K562 (cell line): ENCODE results near the gene C11orf86.
A peak's percentile ranks its signal among the peaks of the same experiment; 100 is the strongest.

Experiments
- CBFB ChIP-seq: sonication (generic); formaldehyde crosslinking; IDR thresholded peaks from 2 replicates; pipeline ENCODE4 v1.4.0; 2020; ENCODE audit warnings: mild to moderate bottlenecking, missing genetic modification reagents
- FOXJ3 ChIP-seq: sonication (generic); formaldehyde crosslinking; IDR thresholded peaks from 2 replicates; pipeline ENCODE4 v1.4.0; 2020; ENCODE audit warnings: mild to moderate bottlenecking, missing genetic modification reagents
- HDAC1 ChIP-seq, 2 experiments: fragments of 450-650 bp; IDR thresholded peaks; 2 replicates each; pipeline ENCODE4 v1.6.1; 2016 to 2017; ENCODE audit warnings: inconsistent platforms in 1 of 2, mild to moderate bottlenecking in 1 of 2, moderate library complexity in 1 of 2
- NCOA1 ChIP-seq: fragments of 450-650 bp; IDR thresholded peaks from 2 replicates; pipeline ENCODE4 v1.6.1; 2016; ENCODE audit warnings: low read depth
- SMC3 ChIP-seq: conservative IDR thresholded peaks from 2 replicates; pipeline ENCODE4 v1.6.1; 2011; ENCODE audit warnings: low read depth, low read length, improper control_type of control experiment; ENCODE audit not compliant: insufficient read depth
- SRF ChIP-seq, 2 experiments: fragments of 250-450, 450-650 bp in 1 of 2; sonication (Bioruptor Pico) in 1 of 2; sonication (generic) in 1 of 2; formaldehyde crosslinking; IDR thresholded peaks; 2 replicates each; pipeline versions ENCODE4 v1.5.0 to v1.5.1; 2020 to 2022; ENCODE audit warnings: mild to moderate bottlenecking in 1 of 2, missing genetic modification reagents in 1 of 2
- STAT5B ChIP-seq: fragments of 250-450 bp; sonication (Bioruptor Pico); IDR thresholded peaks from 2 replicates; pipeline ENCODE4 v1.8.0; 2021; ENCODE audit warnings: mild to moderate bottlenecking, inconsistent platforms
- TF ChIP-seq, protein P1 (sequence below), 3 experiments: IDR thresholded peaks in 2 of 3; conservative IDR thresholded peaks in 1 of 3; 2 replicates each; pipeline ENCODE4 v1.5.1; 2011 to 2012; ENCODE audit warnings: low read length in 3 of 3, mild to moderate bottlenecking in 3 of 3, control low read depth in 2 of 3, improper control_type of control experiment in 1 of 3, inconsistent platforms in 1 of 3, low read depth in 1 of 3, mixed read lengths in 1 of 3, moderate library complexity in 1 of 3; ENCODE audit not compliant: insufficient read depth in 2 of 3
- TF ChIP-seq, protein P2 (sequence below): sonication (generic); formaldehyde crosslinking; IDR thresholded peaks from 2 replicates; pipeline ENCODE4 v1.9.0; 2022; ENCODE audit warnings: mild to moderate bottlenecking, missing genetic modification reagents

DNA sequence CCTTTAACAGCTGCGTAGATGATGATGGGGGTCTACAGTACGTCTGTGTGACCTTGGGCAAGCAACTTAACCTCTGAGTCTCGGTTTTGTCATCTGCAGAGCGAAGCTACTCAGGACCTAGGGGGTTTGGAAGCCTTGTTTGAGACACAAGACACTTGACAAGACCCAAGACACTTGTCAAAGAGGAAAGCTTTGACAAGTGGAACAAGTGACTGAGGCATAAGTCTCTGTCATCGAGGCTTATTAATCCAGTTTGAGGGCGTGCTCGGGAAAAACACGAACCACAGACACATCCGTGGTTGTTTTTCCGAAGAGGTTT is 16.2 kb upstream of the C11orf86 start:
- TF ChIP-seq CBFB (CRISPR knock-in tag) (peak; percentile 12; the same call in 1 of the 2 replicates), HDAC1 (IDR thresholded peaks at IDR 0.05) (no peak), SMC3 (no peak), FOXJ3 (CRISPR knock-in tag) (no peak), STAT5B (no peak), SRF (CRISPR knock-in tag; IDR thresholded peaks at IDR 0.05) (no peak), NCOA1 (no peak)
- TF ChIP-seq, protein P1, sequence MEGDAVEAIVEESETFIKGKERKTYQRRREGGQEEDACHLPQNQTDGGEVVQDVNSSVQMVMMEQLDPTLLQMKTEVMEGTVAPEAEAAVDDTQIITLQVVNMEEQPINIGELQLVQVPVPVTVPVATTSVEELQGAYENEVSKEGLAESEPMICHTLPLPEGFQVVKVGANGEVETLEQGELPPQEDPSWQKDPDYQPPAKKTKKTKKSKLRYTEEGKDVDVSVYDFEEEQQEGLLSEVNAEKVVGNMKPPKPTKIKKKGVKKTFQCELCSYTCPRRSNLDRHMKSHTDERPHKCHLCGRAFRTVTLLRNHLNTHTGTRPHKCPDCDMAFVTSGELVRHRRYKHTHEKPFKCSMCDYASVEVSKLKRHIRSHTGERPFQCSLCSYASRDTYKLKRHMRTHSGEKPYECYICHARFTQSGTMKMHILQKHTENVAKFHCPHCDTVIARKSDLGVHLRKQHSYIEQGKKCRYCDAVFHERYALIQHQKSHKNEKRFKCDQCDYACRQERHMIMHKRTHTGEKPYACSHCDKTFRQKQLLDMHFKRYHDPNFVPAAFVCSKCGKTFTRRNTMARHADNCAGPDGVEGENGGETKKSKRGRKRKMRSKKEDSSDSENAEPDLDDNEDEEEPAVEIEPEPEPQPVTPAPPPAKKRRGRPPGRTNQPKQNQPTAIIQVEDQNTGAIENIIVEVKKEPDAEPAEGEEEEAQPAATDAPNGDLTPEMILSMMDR (IDR thresholded peaks at IDR 0.05 in 2 of 3, conservative IDR thresholded peaks at IDR 0.05 in 1 of 3; ENCODE audit: insufficient read depth in 2 of 3, low read depth in 1 of 3, low read length in 3 of 3), result no peak
- TF ChIP-seq, protein P2, sequence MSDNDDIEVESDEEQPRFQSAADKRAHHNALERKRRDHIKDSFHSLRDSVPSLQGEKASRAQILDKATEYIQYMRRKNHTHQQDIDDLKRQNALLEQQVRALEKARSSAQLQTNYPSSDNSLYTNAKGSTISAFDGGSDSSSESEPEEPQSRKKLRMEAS (CRISPR knock-in tag), result no peak
